ENCODE measurements around the gene SCAF1.

Gene SCAF1

DNA sequence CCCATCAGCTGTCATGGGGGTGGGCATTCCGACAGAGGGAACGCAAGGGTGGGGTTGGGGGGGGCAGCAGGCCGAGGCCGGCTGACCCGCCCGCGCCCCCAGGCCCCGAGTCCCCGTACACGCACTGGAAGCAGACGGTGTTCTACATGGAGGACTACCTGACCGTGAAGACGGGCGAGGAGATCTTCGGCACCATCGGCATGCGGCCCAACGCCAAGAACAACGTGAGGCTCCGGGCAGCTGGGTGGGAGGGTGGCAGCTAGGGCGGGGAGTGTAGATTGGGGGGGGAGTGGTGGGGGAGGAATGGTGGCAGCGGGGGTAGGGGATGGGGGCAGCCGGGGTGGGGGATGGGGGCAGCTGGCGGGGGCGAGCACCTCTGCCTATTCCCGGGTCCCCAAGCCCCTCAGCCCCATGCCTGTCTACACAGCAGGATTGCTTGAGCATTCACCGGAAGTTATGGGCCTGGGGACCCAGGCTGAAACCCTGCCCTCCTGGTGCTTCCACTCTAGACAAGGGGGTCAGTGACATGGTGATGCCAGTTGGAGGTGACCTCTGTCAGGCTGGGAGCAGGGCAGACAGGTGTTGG, 44.6 kb downstream of the SCAF1 start:
- DNase-seq (ENCODE audit: insufficient read length, low spot score) (no peak), FAIRE-seq (no peak)
- no peak for TF ChIP-seq POLR2A (IDR thresholded peaks at IDR 0.05; ENCODE audit: low read depth, low read length)

GRCh38 chr19:49687150-49687549, 45.1 kb downstream of the SCAF1 start:
- FAIRE-seq (no peak), DNase-seq (ENCODE audit: insufficient read length, low spot score) (no peak)
- TF ChIP-seq POLR2A (IDR thresholded peaks at IDR 0.05; ENCODE audit: low read depth, low read length): no peak

GRCh38 chr19:49687566-49688316, 45.7 kb downstream of the SCAF1 start:
- DNase-seq (ENCODE audit: insufficient read length, low spot score) (no peak), FAIRE-seq (no peak)

GRCh38 chr19:49688531-49689132, 46.6 kb downstream of the SCAF1 start:
- FAIRE-seq: no peak
- no peak for TF ChIP-seq POLR2A (IDR thresholded peaks at IDR 0.05; ENCODE audit: low read depth, low read length)
- no peak for DNase-seq (ENCODE audit: insufficient read length, low spot score)

More at GRCh38 chr19:49687566-49688316, 45.7 kb downstream of the SCAF1 start:
- TF ChIP-seq POLR2A (IDR thresholded peaks at IDR 0.05; ENCODE audit: low read depth, low read length): no peak

DNA sequence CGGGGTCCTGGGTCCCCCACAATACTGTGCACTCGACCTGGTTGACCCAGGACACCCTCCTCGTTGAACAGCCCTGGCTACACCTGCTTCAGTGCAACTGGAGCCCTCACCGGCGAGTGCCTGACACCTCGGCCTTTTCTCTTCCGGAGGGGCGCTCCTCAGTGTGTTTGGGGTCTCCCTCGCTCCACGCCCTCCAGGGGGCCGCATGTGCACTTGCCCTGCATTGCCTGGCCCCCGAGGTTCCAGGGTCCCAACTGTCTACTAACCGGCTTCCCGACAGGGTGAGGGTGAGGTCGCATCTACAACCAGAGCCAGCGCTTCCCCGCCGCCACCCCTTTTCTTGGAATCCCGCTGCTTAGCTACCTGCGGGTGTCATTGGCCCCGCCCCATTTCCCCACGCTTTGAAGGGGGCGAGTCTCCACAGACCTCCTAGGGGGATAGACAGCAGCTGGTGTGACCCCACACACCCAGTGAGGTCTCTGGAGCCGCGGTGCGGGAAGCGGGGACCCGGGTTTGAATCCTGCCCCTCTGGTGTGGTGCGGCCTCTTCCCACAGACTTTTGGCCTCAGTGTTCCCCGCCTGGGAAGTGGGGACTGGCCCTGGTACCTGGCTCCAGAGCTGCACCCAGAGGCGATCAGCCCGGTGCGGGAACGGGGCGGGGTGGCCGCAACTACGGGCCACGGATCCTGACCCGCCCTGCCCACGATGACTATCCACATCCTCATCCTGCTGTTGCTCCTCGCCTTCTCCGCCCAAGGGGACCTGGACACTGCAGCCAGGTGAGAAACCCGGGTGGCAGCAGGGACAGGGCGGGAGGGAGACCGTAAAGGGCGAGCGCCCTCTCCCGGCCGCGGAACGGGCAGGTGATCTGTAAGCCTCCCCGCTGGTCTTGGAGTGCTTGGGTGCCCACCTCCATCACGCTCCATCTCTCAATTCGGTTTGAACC, 47.4 kb downstream of the SCAF1 start, which contains the start of gene ADM5:
Gene ADM5 (plus strand): TSS at position 462 of the 946 bp plus-strand sequence. CDS start 244 bp downstream, at position 706.
- no peak for FAIRE-seq
- TF ChIP-seq POLR2A (IDR thresholded peaks at IDR 0.05; ENCODE audit: low read depth, low read length): no peak

DNA sequence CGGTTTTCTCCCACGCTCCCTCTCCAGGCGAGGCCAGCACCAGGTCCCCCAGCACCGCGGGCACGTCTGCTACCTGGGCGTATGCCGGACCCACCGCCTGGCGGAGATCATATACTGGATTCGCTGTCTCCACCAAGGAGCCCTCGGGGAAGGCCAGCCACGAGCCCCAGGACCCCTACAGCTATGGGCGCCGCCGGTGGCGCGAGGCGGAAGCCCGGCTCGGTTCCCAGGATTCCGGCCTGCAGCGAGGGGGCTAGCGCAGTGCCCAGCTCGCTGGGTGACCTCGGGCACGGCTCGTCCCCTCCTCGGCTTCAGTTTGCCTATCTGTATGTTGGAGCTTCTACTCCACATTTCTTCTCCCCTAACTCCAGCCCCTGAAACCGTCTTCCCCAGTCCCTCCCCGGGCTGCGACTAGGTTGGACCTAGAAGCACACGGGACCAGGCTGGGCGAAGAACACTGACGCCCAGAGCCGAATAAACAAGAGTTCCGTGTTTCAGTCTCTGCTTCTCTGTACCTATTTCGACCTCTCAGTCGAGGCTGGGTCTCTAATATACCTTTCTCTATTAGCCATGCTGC, 48.2 kb downstream of the SCAF1 start:
- DNase-seq (ENCODE audit: insufficient read length, low spot score) (no peak), FAIRE-seq (no peak)

More for the DNA sequence above, 47.4 kb downstream of the SCAF1 start, which contains the start of gene ADM5:
- DNase-seq (ENCODE audit: insufficient read length, low spot score): no peak

DNA sequence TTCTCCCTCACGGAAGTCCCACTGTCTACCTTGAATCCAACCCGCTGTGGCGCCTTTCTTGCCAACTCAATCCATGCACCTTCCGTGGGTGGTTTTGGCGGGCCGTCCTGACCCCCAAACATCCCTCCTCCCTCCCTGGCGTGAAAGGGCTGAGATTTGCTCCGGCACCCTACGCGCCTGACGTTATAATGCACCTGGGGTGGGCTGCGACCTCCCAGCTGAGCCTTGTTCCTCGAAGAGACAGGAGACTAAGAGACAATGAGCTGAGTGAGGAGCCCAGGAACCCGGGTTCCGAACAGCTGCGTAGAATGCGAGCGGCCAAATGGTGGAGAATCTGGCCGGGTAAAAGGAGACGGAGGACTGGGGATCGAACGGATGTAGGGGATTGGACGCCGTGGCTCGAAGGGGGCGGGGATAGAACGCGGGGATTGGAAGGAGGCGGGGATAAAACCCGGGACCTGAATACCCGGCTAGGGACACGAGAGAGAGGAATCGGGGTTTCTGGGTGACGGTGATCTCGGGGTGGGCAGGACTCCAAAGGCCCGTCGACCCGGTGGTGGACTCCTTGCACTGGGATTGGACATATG, 48.7 kb downstream of the SCAF1 start, which contains the start of gene CPT1C:
Gene CPT1C (plus strand): TSS at position 461 of the 587 bp plus-strand sequence. CDS start 1,137 bp downstream, outside the sequence.
- peak; percentile 60; the same call in 1 of the 2 replicates for TF ChIP-seq POLR2A (IDR thresholded peaks at IDR 0.05; ENCODE audit: low read depth, low read length)
- DNase-seq (ENCODE audit: insufficient read length, low spot score) (peak; percentile 81), FAIRE-seq (no peak)

More for the DNA sequence above, 48.2 kb downstream of the SCAF1 start:
- TF ChIP-seq POLR2A (IDR thresholded peaks at IDR 0.05; ENCODE audit: low read depth, low read length): no peak

DNA sequence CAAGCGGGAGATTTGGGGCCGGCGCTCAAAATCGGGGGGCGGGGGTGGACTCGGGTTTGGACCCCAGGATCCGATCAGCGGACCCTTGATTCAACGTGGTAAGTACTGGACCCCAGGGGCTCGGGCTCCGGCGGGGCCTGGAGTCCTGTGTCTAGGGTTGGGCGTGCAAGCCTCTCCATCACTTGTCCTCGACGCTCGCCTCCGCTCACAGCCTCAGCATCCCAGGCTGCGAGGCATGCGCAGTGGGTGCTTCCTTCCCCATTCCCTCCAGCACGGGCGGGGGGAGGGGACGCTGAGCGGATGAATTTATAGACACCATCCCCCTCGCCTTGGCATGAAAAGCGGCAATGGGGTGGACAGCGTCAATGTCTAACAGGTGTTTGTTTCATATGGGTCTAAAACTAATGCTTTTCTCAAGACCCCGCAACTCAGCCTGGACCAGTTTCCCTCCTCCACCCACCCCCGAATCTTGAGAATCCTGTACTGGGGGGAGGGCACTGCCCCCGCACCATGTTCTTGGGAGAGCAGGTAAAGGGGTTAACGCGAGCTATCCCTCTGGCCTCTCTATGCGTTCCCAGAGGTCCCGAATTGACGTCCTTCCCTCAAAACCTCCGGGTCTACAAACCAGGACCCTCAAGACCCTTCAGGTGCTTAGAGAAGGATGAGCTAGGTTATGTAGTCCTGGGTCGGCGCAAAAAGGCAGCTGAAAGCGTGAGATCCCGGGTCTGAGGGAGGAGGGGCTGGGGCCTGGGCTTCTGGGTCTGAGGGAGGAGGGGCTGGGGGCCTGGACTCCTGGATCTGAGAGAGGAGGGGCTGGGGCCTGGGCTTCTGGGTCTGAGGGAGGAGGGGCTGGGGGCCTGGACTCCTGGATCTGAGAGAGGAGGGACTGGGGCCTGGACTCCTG, 49.5 kb downstream of the SCAF1 start:
- peak; percentile 25; the same call in 1 of the 2 replicates for TF ChIP-seq POLR2A (IDR thresholded peaks at IDR 0.05; ENCODE audit: low read depth, low read length)
- FAIRE-seq (no peak), DNase-seq (ENCODE audit: insufficient read length, low spot score) (peak; percentile 74)

- no peak for DNase-seq (ENCODE audit: insufficient read length, low spot score)
- no peak for TF ChIP-seq POLR2A (IDR thresholded peaks at IDR 0.05; ENCODE audit: low read depth, low read length)
- no peak for FAIRE-seq
Measured at GRCh38 chr19:49692147-49692506, 50.1 kb downstream of the SCAF1 start.

GRCh38 chr19:49696115-49696514, 54.1 kb downstream of the SCAF1 start:
- no peak for DNase-seq (ENCODE audit: insufficient read length, low spot score)
- TF ChIP-seq POLR2A (IDR thresholded peaks at IDR 0.05; ENCODE audit: low read depth, low read length): no peak
- no peak for FAIRE-seq

- DNase-seq (ENCODE audit: insufficient read length, low spot score) (no peak), FAIRE-seq (no peak)
- TF ChIP-seq POLR2A (IDR thresholded peaks at IDR 0.05; ENCODE audit: low read depth, low read length): no peak
Measured at GRCh38 chr19:49696865-49697264, 54.9 kb downstream of the SCAF1 start.

GRCh38 chr19:49699364-49699763, 57.4 kb downstream of the SCAF1 start:
- FAIRE-seq (no peak), DNase-seq (ENCODE audit: insufficient read length, low spot score) (no peak)
- TF ChIP-seq POLR2A (IDR thresholded peaks at IDR 0.05; ENCODE audit: low read depth, low read length): no peak
